Hippocampal formation (tissue), 2 donors: Measurements from ENCODE around the gene GLTP.
"Not testable (repeated sequence)": the region's sequence is repeated elsewhere in the genome, so short reads cannot be mapped to it uniquely, and the experiment has no call there.

ENCODE experiments used
- DNase-seq, 2 donors: peaks; one replicate each; lab custom pipeline; 2025; lab: John Stamatoyannopoulos, UW

The GLTP gene

GRCh38 chr12:109877504-109878246, 2.7 kb downstream of the GLTP start:
- DNase-seq = peak; percentile 58 to 70

- no peak for DNase-seq
Measured at GRCh38 chr12:109876406-109876805, 3.9 kb downstream of the GLTP start.

- DNase-seq = no peak
Measured at GRCh38 chr12:109875572-109876131, 4.7 kb downstream of the GLTP start.

GRCh38 chr12:109873653-109874052, 6.7 kb downstream of the GLTP start:
- DNase-seq = no peak

GRCh38 chr12:109871668-109872314, 8.6 kb downstream of the GLTP start:
- no peak for DNase-seq

GRCh38 chr12:109870648-109871047, 9.7 kb downstream of the GLTP start:
- no peak for DNase-seq

- no peak for DNase-seq
Measured at GRCh38 chr12:109868182-109869051, 11.9 kb downstream of the GLTP start.

- no peak for DNase-seq
Measured at GRCh38 chr12:109864916-109865315, 15.4 kb downstream of the GLTP start.

- DNase-seq = peak; percentile 80 to 91
Measured at GRCh38 chr12:109863847-109864712, 16.3 kb downstream of the GLTP start.

- not testable (repeated sequence) for DNase-seq
Measured at GRCh38 chr12:109862491-109862890, 17.9 kb downstream of the GLTP start.

- DNase-seq = no peak
Measured at GRCh38 chr12:109861689-109862314, 18.5 kb downstream of the GLTP start.

GRCh38 chr12:109860977-109861376, 19.4 kb downstream of the GLTP start:
- DNase-seq = no peak

GRCh38 chr12:109858764-109859163, 21.6 kb downstream of the GLTP start:
- DNase-seq = no peak

GRCh38 chr12:109857715-109858114, 22.6 kb downstream of the GLTP start:
- DNase-seq = no peak

- no peak for DNase-seq
Measured at GRCh38 chr12:109855377-109855776, 25.0 kb downstream of the GLTP start.

- not testable (repeated sequence) for DNase-seq
Measured at GRCh38 chr12:109850518-109850917, 29.8 kb downstream of the GLTP start.

GRCh38 chr12:109847142-109847735, 33.1 kb downstream of the GLTP start:
- DNase-seq = no peak

- DNase-seq = no peak
Measured at GRCh38 chr12:109845824-109846205, 34.5 kb downstream of the GLTP start.

- DNase-seq = peak; percentile 53 to 85
Measured at GRCh38 chr12:109844983-109845823, 35.1 kb downstream of the GLTP start.
